Gastroesophageal sphincter (tissue), 4 donors: ENCODE data around the gene DIP2C. TPM values are rescaled to one million over a fixed set of nuclear protein-coding genes. Genes with fewer than 3 reads are reported as not detected.

Source experiments
- ATAC-seq: fragments of 150-250 bp; one replicate; pipeline ENCODE4 v1.9.1; 2016; ENCODE audit warnings: mild to moderate bottlenecking, moderate library complexity
- H3K27ac ChIP-seq, 4 donors: fragments of 200-600 bp; sonication (generic) in 3 of 4; 1 replicate in 3 of 4; 2 replicates in 1 of 4; pipeline ENCODE4 v1.5.1; 2016 to 2019
- H3K27me3 ChIP-seq: fragments of 200-600 bp; sonication (generic); one replicate; pipeline ENCODE4 v1.5.1; 2019
- H3K36me3 ChIP-seq, 2 donors: fragments of 200-600 bp; sonication (generic); one replicate each; pipeline ENCODE4 v1.5.1; 2019; ENCODE audit warnings: control low read depth in 1 of 2
- H3K4me1 ChIP-seq, 3 donors: fragments of 200-600 bp; sonication (generic); 1 replicate in 2 of 3; 2 replicates in 1 of 3; pipeline ENCODE4 v1.5.1; 2016 to 2019; ENCODE audit warnings: control low read depth in 2 of 3
- H3K4me3 ChIP-seq, 2 donors: fragments of 200-600 bp; sonication (generic); one replicate each; pipeline ENCODE4 v1.5.1; 2019; ENCODE audit warnings: mild to moderate bottlenecking in 1 of 2, moderate library complexity in 1 of 2
- H3K9me3 ChIP-seq, 3 donors: fragments of 200-600 bp; sonication (generic); one replicate each; pipeline ENCODE4 v1.5.1; 2017 to 2019; ENCODE audit warnings: control low read depth in 2 of 3
- CTCF ChIP-seq, 4 experiments: fragments of 200-600 bp in 2 of 4; fragments of 450-650 bp in 2 of 4; sonication (generic) in 1 of 4; IDR thresholded peaks; one replicate each; pipeline ENCODE4 v1.5.1; 2017 to 2019; ENCODE audit warnings: antibody characterized with exemption in 4 of 4, mild to moderate bottlenecking in 2 of 4, moderate library complexity in 2 of 4
- EP300 ChIP-seq: sonication (generic); formaldehyde crosslinking; IDR thresholded peaks from one replicate; pipeline ENCODE4 v1.6.1; 2017; ENCODE audit warnings: antibody characterized with exemption, mild to moderate bottlenecking
- POLR2A ChIP-seq, 2 donors: fragments of 450-650 bp; IDR thresholded peaks; one replicate each; pipeline ENCODE4 v1.6.1; 2017; ENCODE audit warnings: antibody characterized with exemption in 2 of 2, mild to moderate bottlenecking in 2 of 2, moderate library complexity in 1 of 2
- POLR2AphosphoS5 ChIP-seq: sonication (generic); formaldehyde crosslinking; IDR thresholded peaks from one replicate; pipeline ENCODE4 v1.6.1; 2017; ENCODE audit warnings: antibody characterized with exemption
- WGBS, 2 donors: methylation state at CpG; one replicate each; pipeline ENCODE4 v1.1.5; 2018; ENCODE audit warnings: low coverage in 1 of 2; 5-methylcytosine and 5-hydroxymethylcytosine counted together
- total RNA-seq, 4 donors: library from RNA; depleted of rRNA; stranded (reverse); fragments of >200 nt; gene quantifications; one replicate each; pipeline ENCODE4 v1.1.0, GENCODE V29; 2016

Gene DIP2C
- total RNA-seq, 4 donors from 2014 or later = 40.8 to 73.8 (median 47.7) TPM

- no peak overlapping the region for H3K4me3 ChIP-seq
- peak overlapping the region in 1 of 4 donors; percentile 10 for H3K27ac ChIP-seq
- TF ChIP-seq CTCF (IDR thresholded peaks at IDR 0.05) = no peak
- no peak for TF ChIP-seq POLR2A (IDR thresholded peaks at IDR 0.05)
- no peak for TF ChIP-seq POLR2AphosphoS5
- TF ChIP-seq EP300 = no peak
- H3K36me3 ChIP-seq = no peaks in the 10 kb centered on the region
- H3K27me3 ChIP-seq = no peaks in the 10 kb centered on the region
- no peak for ATAC-seq
- no peaks in the 10 kb centered on the region for H3K9me3 ChIP-seq
- H3K4me1 ChIP-seq = peaks cover 0 to 76% (median 10%) of the 10 kb centered on the region in 3 donors
- 91 to 92% methylated on average over 7 of the region's 7 CpGs for WGBS, 2 donors
Observed at GRCh38 chr10:667602-668143, 21.8 kb downstream of the DIP2C start.

- ATAC-seq = no peak
- no peak overlapping the region for H3K4me3 ChIP-seq
- no peaks in the 10 kb centered on the region for H3K9me3 ChIP-seq
- H3K36me3 ChIP-seq = no peaks in the 10 kb centered on the region
- H3K27ac ChIP-seq = peak overlapping the region in 3 of 4 donors; percentile 10 to 39 (median 33)
- peaks cover 0 to 76% (median 10%) of the 10 kb centered on the region in 3 donors for H3K4me1 ChIP-seq
- 37 to 63% methylated on average over 13 of the region's 15 CpGs for WGBS, 2 donors
- H3K27me3 ChIP-seq = no peaks in the 10 kb centered on the region
- TF ChIP-seq EP300 (no peak), POLR2A (IDR thresholded peaks at IDR 0.05) (no peak), CTCF (IDR thresholded peaks at IDR 0.05) (no peak), POLR2AphosphoS5 (no peak)
Observed at GRCh38 chr10:667096-667495, 22.4 kb downstream of the DIP2C start.

GRCh38 chr10:666237-667012, 23.0 kb downstream of the DIP2C start:
- 90% methylated on average over 13 of the region's 37 CpGs; no CpG with 5 or more reads in 1 of the 2 donors for WGBS, 2 donors
- TF ChIP-seq POLR2AphosphoS5 = no peak
- TF ChIP-seq EP300 = no peak
- TF ChIP-seq CTCF (IDR thresholded peaks at IDR 0.05) = no peak
- TF ChIP-seq POLR2A (IDR thresholded peaks at IDR 0.05) = no peak
- peaks cover 4 to 80% (median 12%) of the 10 kb centered on the region in 3 donors for H3K4me1 ChIP-seq
- peak overlapping the region in 1 of 2 donors; percentile 21 for H3K4me3 ChIP-seq
- no peak for ATAC-seq
- H3K9me3 ChIP-seq = no peaks in the 10 kb centered on the region
- no peaks in the 10 kb centered on the region for H3K36me3 ChIP-seq
- peak overlapping the region in 3 of 4 donors; percentile 10 to 35 (median 33) for H3K27ac ChIP-seq
- H3K27me3 ChIP-seq = no peaks in the 10 kb centered on the region

- H3K4me3 ChIP-seq = peak overlapping the region in 1 of 2 donors; percentile 21
- no peak for ATAC-seq
- H3K27ac ChIP-seq = peak overlapping the region in 3 of 4 donors; percentile 10 to 35 (median 33)
- no peaks in the 10 kb centered on the region for H3K9me3 ChIP-seq
- WGBS, 2 donors = 74 to 80% methylated on average over 15 to 21 of the region's 30 CpGs
- H3K4me1 ChIP-seq = peaks cover 8 to 84% (median 20%) of the 10 kb centered on the region in 3 donors
- no peaks in the 10 kb centered on the region for H3K36me3 ChIP-seq
- no peaks in the 10 kb centered on the region for H3K27me3 ChIP-seq
- TF ChIP-seq EP300 = no peak
- no peak for TF ChIP-seq POLR2A (IDR thresholded peaks at IDR 0.05)
- TF ChIP-seq CTCF (IDR thresholded peaks at IDR 0.05) = no peak
- TF ChIP-seq POLR2AphosphoS5 = no peak
Observed at GRCh38 chr10:665579-666091, 23.8 kb downstream of the DIP2C start.
